WTC11 (cell line): ENCODE data around the gene SNX15. TPM values are rescaled to one million over a fixed set of nuclear protein-coding genes. Genes with fewer than 3 reads are reported as not detected.

Experiments
- ATAC-seq: fragments of 200-7000 bp; cut with Tn5 transposase; 2 replicates; pipeline ENCODE4 v1.10.0; 2021; ENCODE audit warnings: mild to moderate bottlenecking, moderate library complexity
- CTCF ChIA-PET: fragments of 300-600 bp; sonication (Branson Sonifier 250); formaldehyde crosslinking; loops from one replicate; lab custom pipeline; 2021; ENCODE audit warnings: antibody characterized with exemption; lab: Charles Lee
- POLR2A ChIA-PET: fragments of 350-600 bp; sonication (Branson Sonifier 250); formaldehyde crosslinking; loops from one replicate; lab custom pipeline; 2021; ENCODE audit warnings: antibody characterized with exemption; lab: Charles Lee
- DNase-seq: peaks from one replicate; pipeline ENCODE4 v3.0.0; 2021; ENCODE audit warnings: low spot score
- H3K27ac Mint-ChIP-seq: 2 replicates; pipeline ENCODE4 v1.8.0; 2021; ENCODE audit warnings: mixed read lengths
- H3K27me3 Mint-ChIP-seq: 2 replicates; pipeline ENCODE4 v1.8.0; 2021; ENCODE audit warnings: low read depth, mild to moderate bottlenecking, moderate library complexity, mixed read lengths
- H3K36me3 Mint-ChIP-seq: 2 replicates; pipeline ENCODE4 v1.8.0; 2021; ENCODE audit warnings: mixed read lengths
- H3K4me1 Mint-ChIP-seq: 2 replicates; pipeline ENCODE4 v1.8.0; 2022; ENCODE audit warnings: mixed read lengths
- H3K4me3 Mint-ChIP-seq: 2 replicates; pipeline ENCODE4 v1.8.0; 2021; ENCODE audit warnings: mild to moderate bottlenecking, moderate library complexity, mixed read lengths
- H3K9me3 Mint-ChIP-seq: 2 replicates; pipeline ENCODE4 v1.8.0; 2021; ENCODE audit warnings: mixed read lengths
- AFF4 ChIP-seq: sonication (generic); formaldehyde crosslinking; IDR thresholded peaks from 2 replicates; pipeline ENCODE4 v1.8.1; 2023; ENCODE audit warnings: mild to moderate bottlenecking, missing genetic modification reagents, borderline replicate concordance
- ATF3 ChIP-seq: sonication (generic); formaldehyde crosslinking; conservative IDR thresholded peaks from 2 replicates; pipeline ENCODE4 v1.8.1; 2022; ENCODE audit warnings: mild to moderate bottlenecking, missing genetic modification reagents
- ESRRA ChIP-seq: sonication (generic); formaldehyde crosslinking; IDR thresholded peaks from 2 replicates; pipeline ENCODE4 v1.8.1; 2022; ENCODE audit warnings: mild to moderate bottlenecking, missing genetic modification reagents, borderline replicate concordance
- FOXP4 ChIP-seq: sonication (generic); formaldehyde crosslinking; IDR thresholded peaks from 2 replicates; pipeline ENCODE4 v1.8.0; 2022; ENCODE audit warnings: mild to moderate bottlenecking, missing genetic modification reagents
- JUN ChIP-seq: sonication (generic); formaldehyde crosslinking; IDR thresholded peaks from 2 replicates; pipeline ENCODE4 v1.8.0; 2023; ENCODE audit warnings: mild to moderate bottlenecking, missing genetic modification reagents
- MLX ChIP-seq: sonication (generic); formaldehyde crosslinking; IDR thresholded peaks from 2 replicates; pipeline ENCODE4 v1.8.1; 2023; ENCODE audit warnings: mild to moderate bottlenecking, missing genetic modification reagents, moderate library complexity
- PRDM15 ChIP-seq: sonication (generic); formaldehyde crosslinking; IDR thresholded peaks from 2 replicates; pipeline ENCODE4 v1.8.0; 2022; ENCODE audit warnings: missing genetic modification reagents
- PRRX2 ChIP-seq: fragments of 250-450 bp; sonication (Bioruptor Pico); IDR thresholded peaks from 2 replicates; pipeline ENCODE4 v1.8.0; 2021; ENCODE audit warnings: mild to moderate bottlenecking
- SMAD3 ChIP-seq: sonication (generic); formaldehyde crosslinking; IDR thresholded peaks from 2 replicates; pipeline ENCODE4 v1.8.0; 2022; ENCODE audit warnings: missing genetic modification reagents, mild to moderate bottlenecking, borderline replicate concordance
- SP1 ChIP-seq: sonication (generic); formaldehyde crosslinking; conservative IDR thresholded peaks from 2 replicates; pipeline ENCODE4 v1.8.1; 2022; ENCODE audit warnings: missing genetic modification reagents
- TEAD4 ChIP-seq: sonication (generic); formaldehyde crosslinking; IDR thresholded peaks from 2 replicates; pipeline ENCODE4 v1.8.0; 2022; ENCODE audit warnings: mild to moderate bottlenecking, missing genetic modification reagents
- ZMAT4 ChIP-seq: fragments of 250-450 bp; sonication (Bioruptor Pico); IDR thresholded peaks from 2 replicates; pipeline ENCODE4 v1.9.0; 2021; ENCODE audit warnings: mild to moderate bottlenecking
- ZNF512 ChIP-seq: sonication (generic); formaldehyde crosslinking; IDR thresholded peaks from 2 replicates; pipeline ENCODE4 v1.8.1; 2022; ENCODE audit warnings: missing genetic modification reagents, borderline replicate concordance
- ZNF532 ChIP-seq: fragments of 250-450 bp; sonication (Bioruptor Pico); IDR thresholded peaks from 2 replicates; pipeline ENCODE4 v1.9.0; 2021; ENCODE audit warnings: mild to moderate bottlenecking, borderline replicate concordance
- total RNA-seq: library from RNA; stranded (reverse); gene quantifications from 3 replicates; pipeline ENCODE4 v1.2.3, GENCODE V29; 2021

SNX15 gene
- total RNA-seq, 1 experiment from 2014 or later: 17.6 TPM

- TF ChIP-seq PRDM15 (CRISPR knock-in tag) (no peak), SP1 (CRISPR knock-in tag) (no peak), ZMAT4 (CRISPR knock-in tag) (no peak), MLX (CRISPR knock-in tag) (no peak), FOXP4 (no peak), ZNF532 (CRISPR knock-in tag) (no peak), PRRX2 (no peak), JUN (CRISPR knock-in tag) (no peak), ESRRA (CRISPR knock-in tag) (no peak), AFF4 (CRISPR knock-in tag) (no peak), ATF3 (CRISPR knock-in tag) (no peak), SMAD3 (CRISPR knock-in tag) (no peak), ZNF512 (CRISPR knock-in tag) (no peak), TEAD4 (no peak)
- Mint-ChIP-seq H3K27ac (no peak overlapping the region), H3K27me3 (no peaks in the 10 kb centered on the region; the same call in 1 of the 2 replicates), H3K4me1 (peaks cover 2% of the 10 kb centered on the region), H3K4me3 (no peak overlapping the region), H3K9me3 (no peaks in the 10 kb centered on the region), H3K36me3 (no peaks in the 10 kb centered on the region)
- ChIA-PET POLR2A (no interaction called here), CTCF (interaction anchor here (0.5 to 1.0 kb wide), 2 partner anchors 54 to 79 kb away, joined by 3 read pairs; no protein-coding TSS in a partner anchor)
- ATAC-seq: no peak
- no peak for DNase-seq
These were observed 30.8 kb downstream of the SNX15 start for GRCh38 chr11:65058012-65058411.
